Astrocyte (in vitro differentiated cells and primary cell): ENCODE data around the gene CDH11. TPM values are rescaled to one million over a fixed set of nuclear protein-coding genes. Genes with fewer than 3 reads are reported as not detected.

ENCODE experiments used
- DNase-seq: peaks from one replicate; pipeline ENCODE4 v3.0.0-alpha.2; 2010; ENCODE audit warnings: low read depth
- FAIRE-seq: peaks from 2 replicates; lab custom pipeline; 2011; peaks lifted over from hg19 to GRCh38; lab: Jason Lieb, UNC
- H2AFZ ChIP-seq: 2 replicates; pipeline ENCODE4 v1.6.0; 2012; ENCODE audit warnings: low read depth, low read length, inconsistent platforms
- H3K27ac ChIP-seq: 2 replicates; pipeline ENCODE4 v1.5.1; 2011; ENCODE audit warnings: low read depth, low read length, inconsistent platforms
- H3K27me3 ChIP-seq: 2 replicates; pipeline ENCODE4 v1.6.0; 2011; ENCODE audit warnings: low read length, inconsistent platforms; ENCODE audit not compliant: insufficient read depth
- H3K36me3 ChIP-seq: 2 replicates; pipeline ENCODE4 v1.5.1; 2011; ENCODE audit warnings: low read length, inconsistent platforms; ENCODE audit not compliant: insufficient read depth
- H3K4me1 ChIP-seq: 2 replicates; pipeline ENCODE4 v1.5.1; 2011; ENCODE audit warnings: low read length, inconsistent platforms; ENCODE audit not compliant: insufficient read depth
- H3K4me2 ChIP-seq: 2 replicates; pipeline ENCODE4 v1.6.0; 2012; ENCODE audit warnings: low read length, inconsistent platforms
- H3K4me3 ChIP-seq: 2 replicates; pipeline ENCODE4 v1.5.1; 2011; ENCODE audit warnings: low read depth, mild to moderate bottlenecking, low read length, inconsistent platforms; ENCODE audit not compliant: insufficient read depth
- H3K79me2 ChIP-seq: 2 replicates; pipeline ENCODE4 v1.6.0; 2012; ENCODE audit warnings: mild to moderate bottlenecking, low read length, inconsistent platforms; ENCODE audit not compliant: insufficient read depth
- H3K9ac ChIP-seq: 2 replicates; pipeline ENCODE4 v1.6.0; 2012; ENCODE audit warnings: mild to moderate bottlenecking, low read length, inconsistent platforms
- H3K9me3 ChIP-seq: 2 replicates; pipeline ENCODE4 v1.5.1; 2012; ENCODE audit warnings: low read depth, mild to moderate bottlenecking, low read length, inconsistent platforms; ENCODE audit not compliant: insufficient read depth
- H4K20me1 ChIP-seq: 2 replicates; pipeline ENCODE4 v1.6.0; 2012; ENCODE audit warnings: low read length, inconsistent platforms; ENCODE audit not compliant: insufficient read depth
- H3K27ac Mint-ChIP-seq: one replicate; pipeline ENCODE4 v1.8.0; 2021; ENCODE audit warnings: mild to moderate bottlenecking, mixed read lengths; ENCODE audit not compliant: unreplicated experiment
- H3K27me3 Mint-ChIP-seq: one replicate; pipeline ENCODE4 v1.8.0; 2021; ENCODE audit warnings: low read depth, mixed read lengths; ENCODE audit not compliant: unreplicated experiment
- H3K36me3 Mint-ChIP-seq: one replicate; pipeline ENCODE4 v1.8.0; 2021; ENCODE audit warnings: low read depth, mixed read lengths; ENCODE audit not compliant: unreplicated experiment
- H3K4me1 Mint-ChIP-seq: one replicate; pipeline ENCODE4 v1.8.0; 2021; ENCODE audit warnings: low read depth, mixed read lengths; ENCODE audit not compliant: unreplicated experiment
- H3K4me3 Mint-ChIP-seq: one replicate; pipeline ENCODE4 v1.8.0; 2021; ENCODE audit warnings: mild to moderate bottlenecking, moderate library complexity, mixed read lengths; ENCODE audit not compliant: unreplicated experiment
- H3K9me3 Mint-ChIP-seq: one replicate; pipeline ENCODE4 v1.8.0; 2021; ENCODE audit warnings: mild to moderate bottlenecking, mixed read lengths; ENCODE audit not compliant: unreplicated experiment
- CTCF ChIP-seq: IDR thresholded peaks from 2 replicates; pipeline ENCODE4 v1.5.1; 2011; ENCODE audit warnings: low read depth, mild to moderate bottlenecking, inconsistent platforms, low read length, moderate library complexity; ENCODE audit not compliant: insufficient read depth
- EZH2 ChIP-seq: IDR thresholded peaks from 2 replicates; pipeline ENCODE4 v1.6.1; 2012; ENCODE audit warnings: mild to moderate bottlenecking, low read length, inconsistent platforms; ENCODE audit not compliant: insufficient read depth
- total RNA-seq: library from RNA; stranded (reverse); gene quantifications from 2 replicates; pipeline ENCODE4 v1.2.1, GENCODE V29; 2021

Gene CDH11
- total RNA-seq, 1 donor from 2014 or later: 313 TPM

GRCh38 chr16:65038100-65038499 is 83.8 kb downstream of the CDH11 start:
- H3K36me3 ChIP-seq: peaks cover 27% of the 10 kb centered on the region
- H3K27ac ChIP-seq: no peak overlapping the region
- H4K20me1 ChIP-seq: peaks cover 86% of the 10 kb centered on the region
- TF ChIP-seq EZH2 (no peak), CTCF (no peak)
- no peaks in the 10 kb centered on the region for H3K9me3 ChIP-seq
- no peak overlapping the region for H3K4me2 ChIP-seq
- Mint-ChIP-seq H3K36me3 (peaks cover 55% of the 10 kb centered on the region), H3K27me3 (no peaks in the 10 kb centered on the region), H3K4me3 (no peak overlapping the region), H3K9me3 (peaks cover 2% of the 10 kb centered on the region), H3K4me1 (peaks cover 28% of the 10 kb centered on the region), H3K27ac (no peak overlapping the region)
- no peak for FAIRE-seq
- peaks cover 90% of the 10 kb centered on the region for H3K79me2 ChIP-seq
- no peak overlapping the region for H2AFZ ChIP-seq
- H3K4me3 ChIP-seq: no peak overlapping the region
- H3K9ac ChIP-seq: no peak overlapping the region
- DNase-seq: no peak
- H3K27me3 ChIP-seq: no peaks in the 10 kb centered on the region
- no peaks in the 10 kb centered on the region for H3K4me1 ChIP-seq

- Histone ChIP-seq H3K4me1 (no peaks in the 10 kb centered on the region), H4K20me1 (peaks cover 86% of the 10 kb centered on the region), H3K9me3 (no peaks in the 10 kb centered on the region), H3K9ac (no peak overlapping the region), H3K27ac (no peak overlapping the region), H2AFZ (no peak overlapping the region), H3K4me3 (no peak overlapping the region), H3K27me3 (no peaks in the 10 kb centered on the region), H3K36me3 (peaks cover 24% of the 10 kb centered on the region), H3K4me2 (no peak overlapping the region), H3K79me2 (peaks cover 90% of the 10 kb centered on the region)
- FAIRE-seq (no peak), DNase-seq (no peak)
- no peaks in the 10 kb centered on the region for H3K27me3 Mint-ChIP-seq
- peak overlapping the region; percentile 24 for H3K27ac Mint-ChIP-seq
- TF ChIP-seq EZH2 (no peak), CTCF (no peak)
- H3K4me3 Mint-ChIP-seq: no peak overlapping the region
- peaks cover 2% of the 10 kb centered on the region for H3K9me3 Mint-ChIP-seq
- H3K4me1 Mint-ChIP-seq: peaks cover 22% of the 10 kb centered on the region
- peaks cover 51% of the 10 kb centered on the region for H3K36me3 Mint-ChIP-seq
Measured at GRCh38 chr16:65037556-65037955, 84.3 kb downstream of the CDH11 start.

DNA sequence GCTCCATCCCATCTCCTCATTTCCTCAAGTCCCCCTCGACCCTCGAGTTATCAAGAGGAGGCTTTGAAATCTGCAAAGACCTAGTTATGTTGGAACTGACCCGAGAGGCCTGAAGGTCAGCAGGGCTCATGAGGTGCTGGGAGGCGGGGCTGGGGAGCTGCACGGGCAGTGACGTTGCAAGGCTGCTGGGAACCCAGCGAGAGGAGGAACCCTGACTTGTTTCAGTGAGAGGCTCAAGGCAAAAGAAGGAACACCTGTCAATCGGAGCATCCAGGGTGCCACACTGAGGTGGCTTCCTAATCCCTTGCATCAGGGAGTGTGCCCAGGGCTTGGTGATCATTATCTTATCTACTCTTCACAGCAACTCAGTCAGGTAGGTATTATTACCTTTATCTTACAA is 86.9 kb downstream of the CDH11 start:
- FAIRE-seq (no peak), DNase-seq (no peak)
- Histone ChIP-seq H3K4me1 (no peaks in the 10 kb centered on the region), H3K9me3 (no peaks in the 10 kb centered on the region), H3K27me3 (no peaks in the 10 kb centered on the region), H4K20me1 (peaks cover 90% of the 10 kb centered on the region), H3K27ac (no peak overlapping the region), H3K36me3 (peaks cover 11% of the 10 kb centered on the region), H3K4me3 (no peak overlapping the region), H3K79me2 (peaks cover 94% of the 10 kb centered on the region), H3K4me2 (no peak overlapping the region), H3K9ac (no peak overlapping the region), H2AFZ (no peak overlapping the region)
- no peak overlapping the region for H3K4me3 Mint-ChIP-seq
- H3K36me3 Mint-ChIP-seq: peaks cover 39% of the 10 kb centered on the region
- no peaks in the 10 kb centered on the region for H3K27me3 Mint-ChIP-seq
- TF ChIP-seq EZH2 (no peak), CTCF (no peak)
- H3K9me3 Mint-ChIP-seq: peaks cover 2% of the 10 kb centered on the region
- H3K4me1 Mint-ChIP-seq: peaks cover 11% of the 10 kb centered on the region
- H3K27ac Mint-ChIP-seq: no peak overlapping the region
